Panc1 (cell line): Measurements from ENCODE around the gene RHOH. TPM values are rescaled to one million over a fixed set of nuclear protein-coding genes. Genes with fewer than 3 reads are reported as not detected.

Experiments
- ATAC-seq: fragments of 200-7000 bp; cut with Tn5 transposase; 2 replicates; pipeline ENCODE4 v1.9.1; 2020; ENCODE audit warnings: mild to moderate bottlenecking, moderate library complexity
- BruUV-seq: library from RNA; stranded (reverse); fragments of 400-500 nt; replicated peaks from 2 replicates; lab custom pipeline; 2021; lab: Mats Ljungman, UMichigan
- CTCF ChIA-PET: fragments of 300-600 bp; sonication (Branson Sonifier 250); formaldehyde crosslinking; loops from one replicate; lab custom pipeline; 2022; ENCODE audit warnings: antibody characterized with exemption; lab: Charles Lee
- POLR2A ChIA-PET: fragments of 300-600 bp; sonication (Branson Sonifier 250); formaldehyde crosslinking; loops from one replicate; lab custom pipeline; 2022; ENCODE audit warnings: antibody characterized with exemption; lab: Charles Lee
- DNase-seq: peaks from one replicate; pipeline ENCODE4 v3.0.0-alpha.2; 2010; ENCODE audit warnings: low read depth, low spot score
- H3K27ac ChIP-seq: 2 replicates; pipeline ENCODE4 v1.5.1; 2011; ENCODE audit warnings: mild to moderate bottlenecking, low read length, inconsistent platforms
- H3K27me3 ChIP-seq: fragments of 200-500 bp; sonication (Bioruptor generic); 2 replicates; pipeline ENCODE4 v1.6.0; 2014; ENCODE audit warnings: low read length, inconsistent platforms; ENCODE audit not compliant: control insufficient read depth, insufficient read depth
- H3K36me3 ChIP-seq: fragments of 200-500 bp; sonication (Bioruptor generic); 2 replicates; pipeline ENCODE4 v1.5.1; 2014; ENCODE audit warnings: inconsistent platforms, mild to moderate bottlenecking, low read length, moderate library complexity; ENCODE audit not compliant: control insufficient read depth, insufficient read depth
- H3K4me1 ChIP-seq: 2 replicates; pipeline ENCODE4 v1.5.1; 2011; ENCODE audit warnings: inconsistent platforms, mild to moderate bottlenecking, low read length, moderate library complexity; ENCODE audit not compliant: control insufficient read depth, insufficient read depth
- H3K4me3 ChIP-seq, 2 experiments: 2 replicates each; pipeline ENCODE4 v1.5.1; 2011 to 2012; ENCODE audit warnings: low read depth in 2 of 2, low read length in 2 of 2, mild to moderate bottlenecking in 2 of 2, inconsistent platforms in 1 of 2, moderate library complexity in 1 of 2
- H3K9me3 ChIP-seq: fragments of 200-500 bp; sonication (Bioruptor generic); 2 replicates; pipeline ENCODE4 v1.5.1; 2014; ENCODE audit warnings: low read depth, mild to moderate bottlenecking, inconsistent platforms, low read length, moderate library complexity; ENCODE audit not compliant: control insufficient read depth, insufficient read depth
- CTCF ChIP-seq: fragments of 450-650 bp; IDR thresholded peaks from 2 replicates; pipeline ENCODE4 v1.5.1; 2017; ENCODE audit warnings: mild to moderate bottlenecking
- POLR2AphosphoS5 ChIP-seq: IDR thresholded peaks from 2 replicates; pipeline ENCODE4 v1.6.1; 2012; ENCODE audit warnings: mild to moderate bottlenecking, low read depth, low read length, moderate library complexity
- REST ChIP-seq, 2 experiments: IDR thresholded peaks; 2 replicates each; pipeline ENCODE4 v1.6.1; 2011 to 2012; ENCODE audit warnings: low read depth in 2 of 2, control low read depth in 1 of 2, low read length in 1 of 2, mild to moderate bottlenecking in 1 of 2, moderate library complexity in 1 of 2; ENCODE audit not compliant: insufficient read depth in 1 of 2
- SIN3A ChIP-seq: IDR thresholded peaks from 2 replicates; pipeline ENCODE4 v1.6.1; 2012; ENCODE audit warnings: low read depth, mild to moderate bottlenecking, low read length, moderate library complexity, borderline replicate concordance; ENCODE audit not compliant: insufficient read depth
- TCF7L2 ChIP-seq: IDR thresholded peaks from 2 replicates; pipeline ENCODE4 v1.6.1; 2011; ENCODE audit warnings: mild to moderate bottlenecking, low read depth, low read length, inconsistent platforms
- in situ Hi-C: cut with HindIII; loops from 2 replicates; pipeline ENCODE4 v1.10.0; 2016; ENCODE audit warnings: low sequenced_read_pairs, low pct_unique_long_range_greater_than_20kb
- intact Hi-C: fragments of 100-400 bp; cut with micrococcal nuclease; formaldehyde crosslinking; loops from one replicate; pipeline ENCODE4 v1.10.0; 2022; ENCODE audit not compliant: unreplicated experiment
- total RNA-seq: library from RNA; stranded (reverse); gene quantifications from one replicate; pipeline ENCODE4 v1.2.1, GENCODE V29; 2021; ENCODE audit not compliant: unreplicated experiment

The RHOH gene
- total RNA-seq, 1 experiment from 2014 or later, result 1.2 TPM

- no peaks in the 10 kb centered on the region for H3K36me3 ChIP-seq
- ChIA-PET POLR2A (no interaction called here), CTCF (no interaction called here)
- H3K27ac ChIP-seq, result peak overlapping the region; percentile 77; the same call in 1 of the 2 replicates
- ATAC-seq (no peak), DNase-seq (no peak)
- H3K4me1 ChIP-seq, result peaks cover 9% of the 10 kb centered on the region
- H3K9me3 ChIP-seq, result no peaks in the 10 kb centered on the region
- intact Hi-C loops, result no loop called here
- in situ Hi-C loops, result no loop called here
- no peaks in the 10 kb centered on the region for H3K27me3 ChIP-seq
- TF ChIP-seq POLR2AphosphoS5, result no peak
- no peak for TF ChIP-seq REST (IDR thresholded peaks at IDR 0.05; ENCODE audit: insufficient read depth in 1 of 2, low read depth in 2 of 2, low read length in 1 of 2)
- no peak for TF ChIP-seq CTCF
- TF ChIP-seq SIN3A, result no peak
- TF ChIP-seq TCF7L2, result no peak
- no TSS peak for BruUV-seq
- H3K4me3 ChIP-seq, result no peak overlapping the region
These were observed 2.4 kb downstream of the RHOH start for GRCh38 chr4:40199179-40199670.

- TF ChIP-seq TCF7L2 (no peak), REST (IDR thresholded peaks at IDR 0.05; ENCODE audit: insufficient read depth in 1 of 2, low read depth in 2 of 2, low read length in 1 of 2) (no peak), SIN3A (no peak), CTCF (no peak)
- intact Hi-C loops (no loop called here), in situ Hi-C loops (no loop called here)
- POLR2A ChIA-PET, result no interaction called here
- H3K4me3 ChIP-seq, result no peak overlapping the region
- no TSS peak for BruUV-seq
- no peak for ATAC-seq
- DNase-seq, result no peak
- no peaks in the 10 kb centered on the region for H3K36me3 ChIP-seq
- peaks cover 5% of the 10 kb centered on the region for H3K4me1 ChIP-seq
- H3K27me3 ChIP-seq, result no peaks in the 10 kb centered on the region
- CTCF ChIA-PET, result no interaction called here
- peak overlapping the region; percentile 77 for H3K27ac ChIP-seq
- H3K9me3 ChIP-seq, result no peaks in the 10 kb centered on the region
These were observed 3.4 kb downstream of the RHOH start for GRCh38 chr4:40199999-40200874.
